GM19023 (cell line): ENCODE measurements around the gene PRSS27.
A peak's percentile ranks its signal among the peaks of the same experiment; 100 is the strongest.

Experiments used
- ATAC-seq: cut with Tn5 transposase; IDR thresholded peaks from one replicate; pipeline ENCODE4 v1.9.1; 2021; ENCODE audit warnings: mild to moderate bottlenecking, moderate library complexity; ENCODE audit not compliant: unreplicated experiment

PRSS27 gene

DNA sequence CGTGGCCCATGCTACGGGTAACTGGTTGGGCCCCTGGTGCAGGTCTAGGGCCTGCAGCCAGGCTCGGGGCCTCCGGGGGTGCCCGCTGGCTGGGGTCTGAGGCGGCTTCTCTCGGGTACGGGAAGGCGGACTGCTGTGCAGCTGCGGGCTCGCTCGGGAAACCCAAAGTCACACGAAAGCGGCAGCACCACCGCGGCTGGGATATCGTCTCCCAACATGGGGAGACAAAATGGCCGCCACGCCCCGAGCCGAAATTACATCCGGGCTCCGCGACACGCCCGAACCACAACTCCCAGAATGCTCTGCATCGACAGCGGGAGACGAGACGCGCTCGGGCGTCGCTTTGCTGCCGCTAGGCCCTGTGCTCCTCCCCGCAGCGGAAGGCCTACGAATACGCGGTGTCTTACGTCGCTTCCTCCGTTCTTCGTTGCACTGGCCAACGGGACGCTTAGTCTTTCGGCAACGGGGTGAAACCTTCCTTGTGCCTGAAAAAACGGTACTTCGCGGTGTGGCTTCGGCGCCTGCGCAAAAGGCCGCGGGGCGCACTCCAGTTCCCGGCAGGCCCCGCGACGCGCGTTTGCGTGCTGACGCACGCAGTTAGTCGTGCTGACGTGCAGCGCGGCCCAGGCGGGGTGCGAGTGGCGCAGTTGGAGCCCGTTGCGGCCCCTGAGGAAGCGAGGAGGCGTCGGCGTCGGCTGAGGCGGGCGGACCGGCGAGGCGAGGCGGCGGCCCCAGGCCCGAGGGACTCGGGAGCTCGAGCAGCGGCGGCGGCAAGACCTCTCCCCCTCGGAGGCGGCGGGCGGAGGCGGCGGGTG lies 32.2 kb upstream of the PRSS27 start, which contains the start of gene SRRM2:
Gene SRRM2, plus strand, starts transcription at position 604 of the 815 bp plus-strand sequence. CDS start 3,727 bp downstream, outside the sequence.
- peak; percentile 87 for ATAC-seq

DNA sequence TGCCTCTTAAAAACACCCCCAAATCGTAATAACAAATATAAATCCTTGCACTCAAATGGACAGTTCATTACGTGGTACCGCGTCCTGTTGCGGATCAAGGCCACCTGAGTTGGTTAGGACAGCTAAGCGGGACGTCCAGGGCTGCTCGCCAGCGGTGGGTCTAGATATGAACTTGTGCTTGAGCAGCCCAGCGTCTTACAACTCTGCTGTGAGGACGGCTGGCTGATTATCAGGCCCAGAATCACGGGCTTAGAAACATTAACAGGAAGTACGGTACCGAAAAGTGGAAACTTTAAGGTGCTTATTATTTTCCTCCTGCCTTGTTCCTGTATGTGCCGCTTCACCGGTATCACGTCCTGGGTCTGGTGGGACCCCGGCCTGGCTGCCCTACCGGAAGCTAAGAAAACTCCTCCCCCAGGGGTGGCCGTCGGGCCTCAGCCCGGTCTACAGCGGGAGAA lies 31.6 kb upstream of the PRSS27 start:
- no peak for ATAC-seq

DNA sequence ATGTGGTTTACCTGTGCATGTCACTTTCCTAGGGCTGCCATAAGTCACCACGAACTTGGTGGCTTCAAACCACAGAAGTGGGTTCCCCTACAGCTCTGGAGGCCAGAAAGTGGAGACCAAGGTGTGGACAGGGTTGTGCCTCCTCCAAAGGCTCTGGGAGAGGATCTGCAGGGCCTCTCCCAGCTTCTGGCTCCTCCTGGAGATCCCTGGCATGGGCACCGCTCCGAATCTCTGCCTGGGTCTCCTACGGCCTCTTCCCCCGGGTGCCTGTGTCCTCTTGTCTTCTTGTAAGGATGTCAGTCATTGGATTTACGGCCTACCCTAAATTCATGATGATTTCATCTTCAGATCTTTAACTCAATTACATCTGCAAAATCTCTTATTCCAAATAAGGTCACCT lies 29.9 kb upstream of the PRSS27 start:
- ATAC-seq = no peak

DNA sequence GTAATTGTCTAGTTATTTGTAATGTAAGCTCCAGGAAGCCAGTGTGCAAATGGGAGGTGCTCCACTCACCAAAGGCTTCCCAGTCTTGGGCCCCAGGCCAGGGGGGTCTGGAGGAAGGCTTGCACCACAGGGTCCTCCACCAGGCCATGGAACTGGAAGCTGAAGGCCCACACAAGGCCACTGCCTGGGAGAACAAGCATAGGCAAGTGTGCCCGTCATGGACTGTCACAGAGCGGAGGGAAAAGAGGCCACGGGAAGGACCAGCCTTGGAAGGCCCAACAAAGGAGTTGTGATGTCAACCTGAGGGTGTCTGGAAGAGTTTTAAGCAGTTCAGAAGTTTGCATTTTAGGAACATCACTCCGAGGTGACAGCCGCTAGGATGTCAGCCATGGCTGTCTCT lies 29.5 kb upstream of the PRSS27 start:
- no peak for ATAC-seq

DNA sequence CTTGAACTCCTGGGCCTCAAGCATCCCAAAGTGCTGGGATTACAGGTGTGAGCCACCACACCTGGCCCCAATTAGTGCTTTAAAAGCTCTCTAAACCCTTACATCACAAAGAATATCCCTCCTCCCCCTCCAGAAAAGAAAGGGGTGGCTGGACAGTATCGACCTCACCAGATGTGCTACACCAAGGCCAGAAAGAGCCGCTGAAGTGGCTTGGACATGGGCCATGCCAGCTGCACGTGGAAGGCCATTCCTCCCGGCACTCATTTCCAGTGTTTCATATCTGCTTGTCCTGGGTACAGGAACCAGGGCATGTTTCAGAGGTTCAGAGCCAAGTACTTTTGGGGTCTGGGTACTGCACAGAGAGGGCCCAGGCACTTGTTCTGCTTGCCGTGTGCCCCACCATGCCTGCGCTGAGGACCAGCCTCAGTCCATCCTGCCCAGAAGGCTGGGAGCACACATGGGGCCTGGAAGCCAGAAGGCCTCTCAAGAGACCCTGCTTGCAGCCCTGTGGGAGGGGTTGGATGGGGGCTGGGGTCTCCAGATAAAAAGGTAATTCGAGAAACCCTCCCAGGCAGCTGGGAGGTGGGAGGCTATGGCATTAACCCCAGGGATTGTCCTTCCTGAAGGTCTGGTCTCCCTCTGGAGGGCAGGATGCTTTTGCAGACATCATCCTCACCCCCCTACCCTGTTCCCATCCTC lies 28.9 kb upstream of the PRSS27 start:
- no peak for ATAC-seq

DNA sequence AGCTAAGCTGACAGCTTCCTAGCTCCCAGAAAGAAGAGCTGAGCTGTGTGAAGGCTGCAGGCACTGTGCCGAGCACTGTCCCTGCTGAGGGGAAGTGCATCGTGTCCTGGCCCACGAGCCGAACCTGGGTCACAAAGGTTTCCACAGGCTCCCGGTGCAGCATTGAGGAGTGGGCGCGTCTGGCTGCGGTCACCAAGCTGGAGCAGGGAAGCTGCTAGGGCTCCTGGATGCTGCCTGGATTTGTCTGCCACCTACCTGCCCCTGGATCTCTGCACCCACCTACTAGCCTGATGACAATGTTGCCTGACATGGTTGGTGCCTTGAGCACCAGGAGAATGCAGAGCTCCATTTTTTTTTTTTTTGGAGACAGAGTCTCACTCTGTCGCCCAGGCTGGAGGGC lies 25.9 kb upstream of the PRSS27 start:
- no peak for ATAC-seq

DNA sequence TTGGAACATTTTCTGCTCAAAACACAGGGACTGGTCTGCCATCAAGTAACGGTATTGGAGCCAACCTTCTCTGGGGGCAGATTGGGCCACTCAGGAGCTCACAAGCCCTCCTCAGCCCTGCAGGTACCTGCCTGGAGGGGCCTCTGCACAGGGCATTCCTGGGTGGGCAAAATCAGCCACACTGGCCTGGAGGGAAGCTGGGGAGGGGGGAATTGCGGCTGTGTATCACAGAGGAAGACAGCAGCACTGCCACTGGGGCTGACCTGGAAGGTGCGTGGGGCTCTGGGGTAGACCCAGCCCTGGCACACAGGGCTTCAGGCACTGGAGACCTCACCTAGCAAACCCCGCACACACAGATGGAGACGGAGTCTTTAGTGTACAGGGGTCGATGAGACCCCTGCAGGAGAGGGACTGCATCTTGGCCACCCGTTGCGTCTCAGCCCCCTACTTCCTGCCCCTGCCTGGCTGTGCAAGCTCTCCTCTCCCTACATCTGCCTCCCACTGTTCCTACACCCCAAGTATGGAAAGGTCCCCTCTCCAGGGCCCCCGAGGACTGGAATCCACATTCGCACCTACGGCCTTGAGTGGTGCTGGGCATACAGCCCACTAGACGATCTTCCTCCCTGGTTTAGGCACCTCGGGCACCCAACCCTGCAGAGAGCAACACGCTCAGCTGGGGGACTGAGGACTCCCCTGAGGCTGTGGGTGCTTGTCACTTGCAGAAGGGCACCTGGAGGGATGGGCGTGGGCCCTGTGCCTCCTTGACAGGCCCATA lies 25.3 kb upstream of the PRSS27 start:
- ATAC-seq = no peak

DNA sequence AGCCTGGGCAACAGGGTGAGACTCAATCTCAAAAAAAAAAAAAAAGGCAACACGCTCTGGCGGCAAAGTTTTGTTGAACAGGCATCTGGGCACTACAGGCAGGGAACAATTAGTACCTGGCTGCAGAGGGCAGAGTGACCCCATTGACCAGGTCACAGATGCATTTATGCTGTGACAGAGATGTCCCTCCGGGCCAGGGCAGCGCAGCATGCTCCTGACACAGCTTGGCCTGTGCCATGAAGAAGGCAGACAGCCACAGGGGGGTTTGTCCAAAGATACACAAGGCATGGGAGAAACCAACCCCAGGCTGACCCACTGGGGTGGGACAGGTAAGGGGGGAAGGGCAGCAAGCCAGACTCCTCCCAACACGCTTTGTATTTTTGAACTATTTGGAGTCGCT lies 24.7 kb upstream of the PRSS27 start:
- no peak for ATAC-seq

DNA sequence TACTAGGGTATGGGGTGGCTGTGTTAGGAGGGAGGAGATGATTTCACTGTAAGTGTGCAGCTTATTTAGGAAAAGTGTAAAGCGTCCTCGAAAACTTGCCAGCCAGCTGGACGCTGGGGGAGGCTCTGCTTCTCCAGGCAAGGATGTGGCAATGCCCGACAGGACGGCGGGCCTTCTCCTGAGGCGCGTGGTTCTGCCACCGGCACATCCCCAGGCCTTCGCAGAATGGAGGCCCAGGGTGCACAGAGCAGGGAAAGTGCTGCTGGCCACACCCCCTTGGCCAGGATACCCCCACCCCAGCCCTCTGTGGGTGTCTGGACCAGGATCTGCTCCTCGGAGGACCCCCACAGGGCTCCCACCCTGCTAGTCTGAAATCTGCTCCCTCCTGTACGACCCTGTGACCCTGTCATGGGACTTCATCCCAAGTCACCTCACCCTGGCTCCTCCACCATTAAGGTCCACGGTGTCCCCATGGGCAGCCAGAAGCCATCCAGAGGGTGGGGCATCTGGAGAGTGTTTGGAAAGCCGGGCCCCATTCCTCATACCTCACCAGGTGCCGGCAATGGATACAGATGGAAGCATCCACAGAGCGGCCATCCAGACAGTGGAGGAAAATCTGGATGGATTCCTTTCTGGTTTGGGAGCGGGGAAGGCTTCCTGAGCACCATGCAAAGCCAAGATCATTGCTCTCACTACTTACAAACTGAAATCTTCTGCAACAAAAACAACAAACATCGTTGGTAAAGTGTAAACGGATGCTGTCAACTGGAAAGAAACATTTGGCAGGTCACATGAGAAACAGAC lies 23.2 kb upstream of the PRSS27 start:
- no peak for ATAC-seq

DNA sequence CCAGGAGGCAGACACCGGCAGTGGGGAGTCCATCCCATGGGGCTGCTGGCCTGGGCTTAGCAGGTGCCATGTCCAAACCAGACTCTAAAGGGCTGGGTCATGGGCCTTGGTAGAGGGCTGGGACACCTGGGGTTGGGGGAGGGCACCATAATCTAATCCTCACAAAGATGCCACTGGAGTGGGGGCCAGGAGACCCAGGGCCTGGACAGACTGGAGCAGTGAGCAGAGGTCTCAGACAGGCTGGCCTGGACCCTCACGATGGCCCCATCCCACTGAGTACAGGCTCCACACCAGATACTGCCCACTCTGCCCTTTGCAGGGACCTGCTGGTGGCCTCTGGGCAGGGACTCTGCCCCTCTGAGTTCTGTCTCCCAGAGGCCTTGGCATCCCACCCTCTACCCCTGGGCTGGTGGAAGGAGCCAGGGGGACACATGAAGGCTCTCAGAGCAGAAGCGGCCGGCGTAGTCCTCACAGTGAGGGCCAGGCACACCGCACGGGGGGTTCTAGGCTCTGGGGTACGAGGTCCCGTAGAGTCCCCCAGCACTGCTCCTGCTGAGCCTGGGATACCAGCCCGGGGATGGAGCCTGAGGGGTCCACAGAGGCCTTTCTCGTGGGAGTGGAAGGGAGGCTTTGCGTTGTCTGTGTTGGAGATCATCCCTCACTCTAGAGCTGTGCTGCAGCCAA lies 22.4 kb upstream of the PRSS27 start:
- ATAC-seq = no peak

DNA sequence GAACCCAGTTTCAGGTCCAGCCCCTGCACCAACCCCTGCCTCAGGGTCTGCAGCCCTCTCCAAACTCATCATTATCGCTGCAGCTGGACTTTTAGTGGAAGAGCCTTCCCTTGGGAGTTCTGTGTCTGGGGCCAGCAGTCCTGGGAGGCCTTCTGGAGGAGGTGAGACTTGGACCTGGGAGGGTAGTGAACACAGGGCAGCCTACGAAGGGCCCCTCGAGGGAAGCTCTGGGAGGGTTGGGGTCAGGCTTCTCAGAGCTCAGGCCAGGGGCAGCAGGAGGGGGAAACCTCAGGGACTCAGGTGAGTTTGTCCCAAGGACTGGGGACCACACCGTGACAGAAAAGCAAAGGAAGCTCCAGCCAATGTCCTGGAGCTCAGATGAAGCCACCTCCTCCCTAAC lies 21.1 kb upstream of the PRSS27 start:
- ATAC-seq = no peak

DNA sequence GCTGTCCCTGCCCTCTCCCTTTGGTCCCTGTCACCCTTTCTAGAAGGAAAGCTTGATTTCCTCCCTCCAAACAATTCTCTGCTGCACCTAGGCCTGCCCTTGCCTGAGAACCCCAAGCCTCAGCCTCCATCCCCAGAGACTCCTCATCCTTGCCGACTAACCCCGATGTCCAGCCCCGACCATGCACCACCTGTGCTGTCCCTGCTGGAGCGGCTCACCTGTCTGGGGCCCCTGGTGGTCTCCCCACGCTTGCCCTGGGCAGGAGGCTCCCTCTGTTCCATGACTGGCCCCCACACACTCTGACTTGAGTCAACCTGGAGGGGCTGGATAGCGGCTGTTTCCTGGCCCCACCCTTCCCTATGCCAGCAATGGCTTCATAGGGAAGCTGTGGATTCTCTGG lies 20.5 kb upstream of the PRSS27 start:
- ATAC-seq = no peak

DNA sequence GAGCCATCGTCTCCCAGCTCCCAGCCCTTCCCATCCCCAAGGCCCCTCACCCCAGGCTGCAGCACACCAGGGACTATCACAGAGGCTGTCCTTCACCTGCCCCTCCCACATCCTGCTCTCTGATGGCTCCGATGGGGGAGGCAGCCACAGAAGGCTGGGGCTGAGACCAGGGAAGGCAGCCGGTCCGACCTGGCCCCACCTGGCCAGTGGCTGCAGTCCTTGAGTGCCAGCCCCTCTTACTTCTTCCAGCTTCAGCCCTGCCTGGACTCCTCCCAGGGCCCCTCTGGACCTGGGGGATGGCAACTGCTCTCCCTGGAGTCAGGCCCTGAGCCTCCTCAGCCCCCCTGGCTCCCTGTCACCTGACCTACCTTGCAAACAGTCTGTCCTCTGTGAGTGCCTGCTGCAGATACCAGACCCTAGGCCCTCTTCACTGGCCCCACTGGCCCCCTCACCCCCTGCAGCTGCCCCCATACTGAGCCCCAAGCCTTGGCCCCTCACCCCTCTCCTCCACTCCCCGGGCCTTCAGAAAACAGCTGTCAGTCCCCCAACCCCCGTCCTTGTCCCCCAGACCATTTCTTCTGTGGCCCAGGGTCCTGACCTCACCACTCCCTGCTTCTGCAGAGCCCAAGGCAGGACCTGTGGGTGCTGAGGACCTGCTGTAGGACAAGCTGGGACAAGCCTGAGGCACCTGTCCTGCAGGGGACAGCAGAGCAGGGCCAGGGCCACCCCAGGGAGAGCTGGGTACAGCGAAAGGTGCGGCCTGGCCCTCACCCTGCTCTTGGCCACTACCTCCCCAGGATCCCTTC lies 19.8 kb upstream of the PRSS27 start:
- no peak for ATAC-seq

DNA sequence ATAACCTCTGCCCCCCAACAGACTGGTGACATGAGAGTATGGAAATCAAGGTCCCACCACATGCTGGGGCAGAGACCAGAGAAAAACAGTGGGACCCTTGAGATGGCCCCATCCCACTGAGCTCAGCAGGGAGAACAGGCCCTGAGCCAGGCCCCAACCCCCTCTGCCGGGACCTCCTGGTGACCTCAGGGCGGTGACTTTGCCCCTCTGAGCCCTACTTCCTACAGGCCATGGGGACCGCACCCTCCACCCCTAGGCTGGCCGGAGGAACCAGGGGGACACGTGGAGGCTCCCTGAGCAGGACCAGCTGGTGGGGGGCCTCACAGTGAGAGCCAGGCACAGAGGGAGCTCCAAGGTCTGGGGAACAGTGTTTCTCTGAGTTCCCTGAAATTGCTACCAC lies 18.6 kb upstream of the PRSS27 start:
- no peak for ATAC-seq

DNA sequence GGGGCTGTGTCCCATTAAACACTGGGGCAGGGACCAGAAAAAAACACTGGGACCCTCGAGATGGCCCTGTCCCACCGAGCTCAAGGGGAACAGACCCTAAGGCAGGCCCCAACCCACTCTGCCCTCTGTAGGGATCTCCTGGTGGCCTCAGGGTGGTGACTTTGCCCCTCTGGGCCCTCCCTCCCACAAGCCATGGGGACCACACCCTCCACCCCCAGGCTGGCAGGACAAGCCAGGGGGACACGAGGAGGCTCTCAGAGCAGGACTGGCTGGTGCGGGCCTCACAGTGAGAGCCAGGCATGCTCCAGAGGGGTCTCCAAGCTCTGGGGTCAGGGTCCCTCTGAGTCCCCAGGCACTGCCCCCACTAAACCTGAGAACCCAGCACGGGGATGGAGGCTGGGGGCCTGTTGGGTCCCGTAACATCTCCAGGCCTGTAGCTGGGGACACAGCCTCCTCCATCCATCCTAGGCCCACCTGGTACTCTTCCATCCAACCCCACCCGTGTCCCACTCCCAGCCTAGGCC lies 17.9 kb upstream of the PRSS27 start:
- ATAC-seq = no peak

DNA sequence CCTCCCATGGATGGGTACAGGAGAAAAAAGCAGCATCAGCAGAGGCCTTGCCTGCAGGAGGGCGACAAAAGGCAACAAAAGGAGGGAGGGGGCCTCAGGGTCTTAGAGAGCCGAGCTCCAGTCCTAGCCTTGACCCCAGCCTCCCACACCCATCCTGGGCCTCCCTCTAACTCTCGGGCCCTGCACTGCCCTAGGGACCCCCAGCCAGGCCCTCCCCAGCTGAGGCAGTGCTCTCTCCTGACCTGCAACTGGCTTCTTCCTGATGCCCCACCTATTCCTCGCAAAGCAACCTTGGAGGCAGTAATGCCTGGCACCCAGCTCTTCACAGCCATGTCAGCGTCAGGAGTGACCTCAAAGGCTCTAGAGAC lies 17.2 kb upstream of the PRSS27 start:
- ATAC-seq = no peak

DNA sequence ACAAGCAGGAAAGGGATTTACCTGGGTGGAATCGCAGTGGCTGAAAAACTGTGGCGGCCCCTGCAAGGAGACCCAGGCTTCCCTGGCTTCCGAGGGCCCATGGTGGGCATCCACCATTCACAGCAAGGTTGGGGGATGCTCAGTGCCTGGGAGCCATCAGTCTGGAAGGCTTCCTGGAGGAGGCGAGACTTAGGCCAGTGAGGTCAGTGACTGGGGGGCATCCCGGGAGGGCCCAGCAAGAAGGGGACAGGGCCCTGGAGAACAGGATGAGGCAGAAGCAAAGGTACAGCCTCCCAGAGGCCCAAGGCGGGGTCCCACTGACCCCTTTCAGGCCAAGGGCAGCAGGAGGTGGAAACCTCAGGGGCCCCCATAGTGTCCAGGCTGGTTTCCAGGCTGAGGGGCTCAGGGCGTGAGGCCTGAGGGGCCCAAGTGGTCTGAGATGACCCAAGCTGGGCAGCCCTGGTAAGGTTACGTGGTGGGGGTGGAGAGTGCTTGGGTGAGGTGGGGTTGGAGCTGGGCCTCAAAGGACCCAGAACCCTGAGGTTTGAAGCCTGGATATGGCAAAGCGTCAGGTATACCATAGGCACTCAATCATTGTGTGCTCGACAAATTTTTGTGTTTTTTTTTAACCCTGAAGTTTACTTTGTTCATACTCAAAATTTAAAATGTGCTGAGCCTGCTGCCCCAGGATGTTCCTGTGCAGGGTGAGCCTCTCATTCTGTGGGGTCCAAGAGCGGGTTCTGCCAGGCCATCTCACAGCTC lies 16.6 kb upstream of the PRSS27 start:
- ATAC-seq = no peak

DNA sequence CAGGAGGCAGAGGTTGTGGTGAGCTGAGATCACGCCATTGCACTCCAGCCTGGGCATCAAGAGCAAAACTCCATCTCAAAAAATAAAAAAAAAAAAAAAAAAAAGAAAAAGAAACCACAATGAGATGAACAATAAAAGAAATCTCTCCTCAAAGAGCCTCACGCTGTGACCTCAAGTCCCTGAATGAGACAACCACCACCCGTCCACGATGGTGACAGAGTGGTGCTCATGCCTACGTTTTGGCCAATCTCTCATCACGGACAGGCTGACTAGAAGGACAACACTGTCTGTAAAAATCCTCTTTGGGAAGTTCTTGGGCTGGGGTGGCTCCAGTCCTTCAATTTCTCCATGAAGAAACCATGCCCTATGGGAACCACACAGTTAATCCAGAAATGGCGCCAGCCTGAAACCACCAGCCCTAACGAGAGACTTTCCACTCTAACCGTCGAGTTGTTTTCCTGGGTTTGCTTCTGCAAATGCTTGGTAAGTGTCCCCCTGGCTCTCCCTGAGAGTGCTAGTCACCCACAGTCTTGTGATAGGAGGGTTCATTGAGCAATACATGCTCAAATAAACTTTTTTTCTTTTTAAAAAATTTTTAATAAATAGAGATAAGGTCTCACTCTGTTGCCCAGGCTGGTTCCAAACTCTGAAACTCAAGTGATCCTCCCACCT lies 15.0 kb upstream of the PRSS27 start:
- no peak for ATAC-seq
